Fibroblast of skin of abdomen (primary cell): ENCODE results near the gene ELOVL2.

Experiments used
- DNase-seq: peaks from one replicate; pipeline ENCODE4 v3.0.0-alpha.2; 2013

ELOVL2 gene

GRCh38 chr6:11056871-11057270 lies 12.8 kb upstream of the ELOVL2 start:
- no peak for DNase-seq

DNA sequence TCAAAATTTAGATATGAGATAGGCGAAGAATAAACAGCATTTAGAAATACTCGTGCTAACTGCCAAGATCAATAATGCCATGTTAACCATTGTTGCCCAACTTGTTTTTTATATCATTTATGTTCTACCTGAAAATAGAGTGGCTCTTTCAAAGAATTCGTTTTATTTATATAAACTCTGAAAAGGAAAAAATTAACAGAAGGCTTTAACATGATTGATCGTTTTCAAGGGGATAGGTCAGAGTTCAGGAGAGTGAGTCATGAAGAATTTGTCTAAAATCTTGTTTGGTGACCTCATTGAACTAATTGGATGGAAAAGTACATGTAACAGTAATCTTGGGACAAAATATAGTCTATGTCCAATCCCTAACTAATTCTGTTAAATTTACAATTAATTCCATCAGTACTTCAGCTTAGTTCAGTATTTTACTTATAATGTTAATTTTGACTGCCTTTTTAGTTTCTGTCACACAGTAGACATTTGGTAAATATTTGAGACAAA lies 11.1 kb upstream of the ELOVL2 start:
- DNase-seq: no peak

- peak; percentile 28 for DNase-seq
These were observed 10.6 kb upstream of the ELOVL2 start for GRCh38 chr6:11054722-11055121.

GRCh38 chr6:11053307-11053706 lies 9.2 kb upstream of the ELOVL2 start:
- DNase-seq: no peak

DNA sequence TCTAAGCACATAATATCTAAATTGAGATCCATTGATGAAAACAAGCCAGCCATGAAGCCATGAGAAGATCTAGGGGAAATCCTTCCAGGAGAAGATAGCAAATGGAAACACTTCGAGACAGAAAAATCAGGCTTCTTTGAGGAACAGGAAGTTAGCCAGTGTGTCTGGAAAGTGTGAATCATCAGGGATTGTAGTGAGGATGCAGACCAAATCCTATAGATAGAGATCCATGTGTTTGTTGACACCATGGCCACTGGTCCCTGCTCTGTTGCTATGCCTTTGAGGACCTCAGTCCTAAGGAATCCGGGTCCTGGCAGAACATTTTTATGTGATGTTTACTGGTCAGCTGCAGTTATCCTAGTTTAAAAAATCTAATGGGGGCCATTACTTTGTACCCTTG lies 6.6 kb upstream of the ELOVL2 start:
- DNase-seq: peak; percentile 44

DNA sequence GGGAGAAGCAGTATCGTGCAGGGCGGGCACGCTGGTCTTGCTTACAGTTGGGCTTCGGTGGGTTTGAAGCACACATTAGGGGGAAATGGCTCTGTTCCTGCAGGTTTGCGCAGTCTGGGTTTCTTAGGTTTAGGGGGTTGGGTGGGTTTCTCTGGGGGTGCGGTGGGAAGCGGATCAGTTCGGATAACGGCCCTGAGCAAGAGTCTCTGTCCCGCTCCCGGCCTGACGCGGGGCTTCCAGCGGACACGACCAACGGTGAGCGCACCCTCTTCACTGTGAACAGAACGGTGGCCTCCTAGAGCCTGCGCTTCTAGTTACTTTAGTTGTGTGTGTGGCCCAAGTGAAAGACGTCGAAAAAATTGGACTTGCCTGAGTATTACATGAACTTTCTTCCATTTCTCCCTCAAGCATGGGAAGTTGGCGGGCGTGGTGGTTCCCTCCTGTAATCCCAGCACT lies 635 bp upstream of the ELOVL2 start:
- DNase-seq: no peak

DNA sequence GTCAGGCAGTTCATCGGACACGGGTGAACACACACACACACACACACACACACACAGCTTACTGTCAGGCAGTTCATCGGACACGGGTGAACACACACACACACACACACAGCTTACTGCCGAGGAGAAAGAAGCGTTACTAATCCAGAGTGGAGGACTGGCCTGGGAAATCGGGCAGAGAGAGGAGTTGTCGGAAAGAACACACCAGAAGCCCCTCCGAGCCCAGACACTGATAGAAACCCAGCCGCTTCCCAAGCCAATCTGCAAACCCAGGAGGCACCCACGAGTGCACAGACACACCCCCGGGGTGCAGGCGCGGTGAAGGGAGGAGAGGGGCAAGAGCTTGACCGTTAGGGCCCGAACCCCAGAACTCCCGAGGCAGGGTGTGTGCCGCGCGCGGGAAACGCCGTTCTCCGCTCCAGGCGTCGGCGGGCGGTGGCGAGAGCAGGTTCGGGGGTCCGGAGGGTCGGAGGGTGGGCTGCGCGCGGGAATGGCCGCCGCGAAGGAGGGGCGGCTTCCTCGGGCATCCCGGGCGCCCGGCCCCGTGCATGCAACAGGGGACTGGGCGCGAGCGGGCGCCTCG lies 636 bp downstream of the ELOVL2 start:
- DNase-seq: peak; percentile 25

GRCh38 chr6:11042750-11043377 lies 1.2 kb downstream of the ELOVL2 start:
- DNase-seq: peak; percentile 21

DNA sequence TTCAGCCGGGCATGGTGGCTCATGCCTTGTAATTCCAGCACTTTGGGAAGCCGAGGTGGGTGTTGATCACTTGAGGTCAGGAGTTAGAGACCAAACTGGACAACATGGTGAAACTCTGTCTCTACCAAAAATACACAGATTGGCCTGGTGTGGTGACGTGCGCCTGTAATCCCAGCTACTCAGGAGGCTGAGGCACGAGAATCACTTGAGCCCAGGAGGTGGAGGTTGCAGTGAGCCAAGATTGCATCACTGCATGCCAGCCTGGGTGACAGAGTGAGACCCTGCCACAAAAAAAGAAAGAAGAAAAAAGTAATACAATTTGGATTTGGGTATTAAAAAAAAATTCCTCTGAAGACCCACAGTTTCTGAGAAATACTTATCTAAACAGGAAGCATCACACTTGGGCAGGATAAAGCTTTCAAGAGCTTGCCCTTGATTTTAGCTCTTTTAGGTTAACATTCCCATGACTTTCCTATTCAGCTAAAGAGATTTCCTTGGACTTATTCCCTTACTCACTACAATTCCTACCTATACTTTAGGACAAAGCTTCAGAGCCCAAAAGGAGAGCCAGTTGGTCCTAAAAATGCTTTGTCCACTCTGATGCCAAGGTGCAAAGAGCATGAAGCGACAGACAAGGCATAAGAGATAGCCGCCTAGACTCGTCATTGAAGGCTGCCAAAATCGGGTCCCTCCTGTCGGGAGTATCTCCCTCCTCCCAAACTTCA lies 1.9 kb downstream of the ELOVL2 start:
- DNase-seq: no peak

DNA sequence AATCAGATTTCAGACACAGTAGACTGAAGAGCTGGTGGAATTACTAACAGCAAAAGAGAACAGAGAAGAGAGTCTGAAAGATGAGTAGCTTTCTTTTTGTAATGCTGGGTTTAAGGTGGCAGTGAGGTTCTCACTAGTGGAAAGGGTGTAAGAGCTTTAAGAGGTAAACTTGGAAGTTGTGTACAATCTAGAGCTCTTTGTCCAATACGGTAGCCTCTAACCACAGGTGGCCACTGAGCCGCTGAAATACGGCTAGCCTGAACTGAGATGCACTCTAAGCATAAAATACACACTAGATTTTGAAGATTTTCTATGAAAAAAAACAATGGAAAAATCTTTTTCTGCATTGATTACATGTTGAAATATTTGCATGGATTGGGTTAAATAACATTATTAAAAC lies 4.0 kb downstream of the ELOVL2 start:
- no peak for DNase-seq

DNA sequence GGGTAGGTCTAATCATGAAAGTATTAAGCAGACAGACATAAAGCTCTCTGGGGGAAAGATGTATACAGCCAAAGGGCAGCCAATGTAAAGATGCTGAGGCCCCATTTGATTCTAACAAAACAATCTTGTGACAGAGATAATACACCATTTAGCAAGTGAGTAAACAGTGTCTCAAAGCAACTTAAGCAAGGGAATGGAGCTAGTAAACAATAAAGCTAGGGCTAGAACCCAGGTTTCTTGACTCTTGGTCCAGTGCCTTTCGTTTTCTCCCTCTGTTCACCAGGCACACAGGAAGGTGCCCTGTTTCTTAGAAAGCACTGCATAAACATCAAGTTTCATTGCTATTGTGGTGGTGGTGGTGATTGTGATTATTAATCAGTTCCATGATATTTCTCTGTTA lies 5.1 kb downstream of the ELOVL2 start:
- no peak for DNase-seq

GRCh38 chr6:11036977-11037430 lies 7.1 kb downstream of the ELOVL2 start:
- no peak for DNase-seq

GRCh38 chr6:11036351-11036740 lies 7.8 kb downstream of the ELOVL2 start:
- DNase-seq: no peak

GRCh38 chr6:11035616-11036350 lies 8.3 kb downstream of the ELOVL2 start:
- DNase-seq: no peak

DNA sequence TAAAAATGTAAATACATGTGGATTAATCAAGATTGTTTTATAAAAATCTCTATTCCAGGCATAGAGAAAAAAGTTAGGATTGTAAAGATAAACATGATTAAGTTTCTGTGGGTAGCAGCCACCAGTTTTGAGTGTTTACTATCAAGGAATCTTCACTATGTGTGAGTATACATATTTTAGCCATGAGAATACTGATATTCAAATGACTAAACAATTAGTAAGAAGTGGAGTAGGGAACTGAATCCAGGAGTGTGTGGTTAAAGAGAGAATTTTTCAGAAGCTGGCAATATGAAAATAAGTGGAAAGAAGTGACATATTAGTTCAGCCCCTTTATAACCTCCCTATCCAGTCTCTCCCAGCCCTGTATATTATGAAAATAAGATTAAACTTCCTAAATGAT lies 10.3 kb downstream of the ELOVL2 start:
- DNase-seq: peak; percentile 82

DNA sequence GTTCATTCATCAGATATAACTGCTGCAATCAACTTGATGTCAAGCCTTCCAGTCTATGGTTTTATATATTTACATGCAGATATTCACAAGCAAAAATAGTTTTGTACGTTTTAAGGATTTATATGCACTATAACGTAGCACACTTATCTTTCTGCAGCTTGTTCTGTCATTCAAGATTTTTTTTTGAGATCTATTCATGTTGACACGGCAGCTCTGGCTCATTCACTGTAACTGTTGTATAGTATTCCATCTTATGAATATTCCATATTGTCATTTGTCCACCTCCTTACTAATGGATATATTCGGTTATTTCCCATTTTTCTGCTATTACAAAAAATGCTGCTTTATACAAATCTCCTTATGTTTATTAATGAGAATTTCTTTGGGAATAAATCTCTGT lies 13.2 kb downstream of the ELOVL2 start:
- DNase-seq: no peak

DNA sequence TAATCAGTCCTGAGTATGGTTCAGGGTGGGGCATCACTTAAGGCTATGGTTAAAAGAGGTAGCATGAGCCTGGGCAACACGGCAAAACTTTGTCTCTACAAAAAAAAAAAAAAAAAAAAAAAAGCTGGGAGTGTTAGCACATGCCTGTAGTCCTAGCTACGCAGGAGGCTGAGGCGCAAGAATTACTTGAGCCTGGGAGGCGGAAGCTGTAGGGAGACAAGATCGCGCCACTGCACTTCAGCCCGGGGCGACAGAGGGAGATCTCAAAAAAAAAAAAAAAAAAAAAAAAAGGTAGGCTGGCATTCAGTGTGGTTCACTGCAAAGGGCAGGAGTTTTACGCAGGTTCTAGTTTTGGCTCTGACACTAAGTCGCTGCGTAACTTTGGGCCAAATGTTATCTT lies 15.1 kb downstream of the ELOVL2 start:
- DNase-seq: no peak

DNA sequence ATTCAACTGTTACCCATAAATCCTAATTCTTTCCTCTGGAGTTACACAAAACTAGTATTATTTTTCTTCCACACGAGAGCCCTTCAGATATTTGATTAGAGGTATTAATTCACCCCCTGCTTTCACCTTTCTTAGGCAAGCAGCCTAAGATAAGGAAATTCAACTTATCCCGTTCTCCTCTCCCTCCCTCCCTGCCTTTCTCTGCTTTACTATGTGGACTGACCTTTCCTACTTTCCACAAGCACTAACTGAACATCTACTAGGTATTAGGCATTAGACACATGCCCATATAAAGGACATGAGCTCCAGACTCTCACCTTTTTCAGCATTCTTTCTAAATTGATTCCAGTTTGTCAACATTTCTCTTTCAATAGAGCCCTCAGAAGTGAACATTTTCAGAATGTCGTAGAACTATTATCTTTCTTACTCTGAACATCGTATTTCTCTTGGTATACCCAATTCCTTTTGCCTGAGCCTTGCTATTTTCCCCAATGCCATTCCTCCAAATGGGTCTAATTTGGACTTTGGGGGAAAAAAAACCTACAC lies 16.5 kb downstream of the ELOVL2 start:
- no peak for DNase-seq

DNA sequence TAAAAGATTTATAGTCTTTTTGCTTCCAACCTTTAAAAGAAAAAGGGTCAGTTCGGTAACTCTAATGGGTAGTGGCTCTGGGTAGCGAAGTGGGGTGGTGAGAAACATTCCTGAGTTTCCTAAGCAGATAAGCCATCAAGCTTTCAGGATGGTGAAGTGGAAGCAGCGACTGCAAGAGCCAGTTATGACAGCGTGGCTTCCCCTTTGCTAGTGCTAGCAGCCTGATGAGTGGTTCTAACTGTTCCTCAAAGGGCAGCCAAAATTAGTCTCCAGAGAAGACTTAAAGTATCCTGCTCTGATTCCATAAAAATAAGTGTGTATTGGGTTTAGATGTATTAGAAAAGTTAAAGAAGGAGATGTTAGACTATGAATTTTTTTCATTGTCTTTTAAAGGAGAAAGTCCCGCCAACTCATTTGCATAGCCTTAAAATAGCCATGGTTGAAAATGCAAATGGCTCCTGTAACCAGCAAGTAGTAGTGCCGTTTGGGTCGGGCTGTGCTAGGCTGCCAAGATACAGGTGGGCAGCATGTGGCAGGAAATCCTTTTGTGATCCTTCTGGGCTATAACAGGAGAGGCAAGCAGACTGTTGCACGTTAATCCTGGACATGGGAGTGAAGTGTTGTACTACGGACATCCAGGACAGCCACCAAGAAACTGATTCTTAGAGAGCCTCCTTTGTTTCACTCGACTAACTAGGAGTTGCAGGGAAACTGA lies 18.0 kb downstream of the ELOVL2 start:
- DNase-seq: no peak

GRCh38 chr6:11025130-11025529 lies 19.0 kb downstream of the ELOVL2 start:
- no peak for DNase-seq

- DNase-seq: peak; percentile 33
These were observed 21.1 kb downstream of the ELOVL2 start for GRCh38 chr6:11023032-11023431.

GRCh38 chr6:11021714-11022113 lies 22.4 kb downstream of the ELOVL2 start:
- DNase-seq: no peak
